Stomach (tissue), 4 donors: ENCODE measurements around the gene ABLIM3.

Source experiments
- EP300 ChIP-seq: sonication (generic); formaldehyde crosslinking; IDR thresholded peaks from one replicate; pipeline ENCODE4 v1.6.1; 2017; ENCODE audit warnings: antibody characterized with exemption
- POLR2A ChIP-seq, 4 donors: fragments of 450-650 bp; IDR thresholded peaks; one replicate each; pipeline ENCODE4 v1.6.1; 2016; ENCODE audit warnings: antibody characterized with exemption in 4 of 4, control low read depth in 2 of 4, mild to moderate bottlenecking in 1 of 4, moderate library complexity in 1 of 4
- POLR2AphosphoS5 ChIP-seq, 3 donors: sonication (generic); formaldehyde crosslinking; IDR thresholded peaks; one replicate each; pipeline ENCODE4 v1.6.1; 2016; ENCODE audit warnings: antibody characterized with exemption in 3 of 3
- TF ChIP-seq, protein P1 (sequence below), 7 experiments: fragments of 450-650 bp in 4 of 7; fragments of 200-600 bp in 3 of 7; sonication (generic) in 3 of 7; IDR thresholded peaks; one replicate each; pipeline ENCODE4 v1.5.1; 2016 to 2019; ENCODE audit warnings: antibody characterized with exemption in 7 of 7, control low read depth in 2 of 7, mild to moderate bottlenecking in 1 of 7

GRCh38 chr5:149110406-149110805 lies 30.9 kb upstream of the ABLIM3 start:
- TF ChIP-seq, protein P1, sequence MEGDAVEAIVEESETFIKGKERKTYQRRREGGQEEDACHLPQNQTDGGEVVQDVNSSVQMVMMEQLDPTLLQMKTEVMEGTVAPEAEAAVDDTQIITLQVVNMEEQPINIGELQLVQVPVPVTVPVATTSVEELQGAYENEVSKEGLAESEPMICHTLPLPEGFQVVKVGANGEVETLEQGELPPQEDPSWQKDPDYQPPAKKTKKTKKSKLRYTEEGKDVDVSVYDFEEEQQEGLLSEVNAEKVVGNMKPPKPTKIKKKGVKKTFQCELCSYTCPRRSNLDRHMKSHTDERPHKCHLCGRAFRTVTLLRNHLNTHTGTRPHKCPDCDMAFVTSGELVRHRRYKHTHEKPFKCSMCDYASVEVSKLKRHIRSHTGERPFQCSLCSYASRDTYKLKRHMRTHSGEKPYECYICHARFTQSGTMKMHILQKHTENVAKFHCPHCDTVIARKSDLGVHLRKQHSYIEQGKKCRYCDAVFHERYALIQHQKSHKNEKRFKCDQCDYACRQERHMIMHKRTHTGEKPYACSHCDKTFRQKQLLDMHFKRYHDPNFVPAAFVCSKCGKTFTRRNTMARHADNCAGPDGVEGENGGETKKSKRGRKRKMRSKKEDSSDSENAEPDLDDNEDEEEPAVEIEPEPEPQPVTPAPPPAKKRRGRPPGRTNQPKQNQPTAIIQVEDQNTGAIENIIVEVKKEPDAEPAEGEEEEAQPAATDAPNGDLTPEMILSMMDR (IDR thresholded peaks at IDR 0.05) = no peak
- TF ChIP-seq POLR2A (IDR thresholded peaks at IDR 0.05) (no peak), EP300 (no peak), POLR2AphosphoS5 (IDR thresholded peaks at IDR 0.05) (no peak)
